ENCODE results near the gene SREK1. TPM values are rescaled to one million over a fixed set of nuclear protein-coding genes. Genes with fewer than 3 reads are reported as not detected.

SREK1 gene
- total RNA-seq, 1 experiment from 2014 or later, result 59.6 TPM

- H3K56ac ChIP-seq (ENCODE audit: insufficient read length, low read depth, low read length), result no peak overlapping the region
- Mint-ChIP-seq H3K27ac (no peak overlapping the region), H3K27me3 (ENCODE audit: low read depth) (no peaks in the 10 kb centered on the region; the same call in 1 of the 2 replicates), H3K9me3 (peaks cover 0 to 3% of the 10 kb centered on the region in 2 experiments; a peak in 1 of 5 replicates), H3K36me3 (ENCODE audit: insufficient read depth in 1 of 3, low read depth in 3 of 3) (no peaks in the 10 kb centered on the region), H3K4me1 (no peaks in the 10 kb centered on the region), H3K4me3 (no peak overlapping the region)
- no peak overlapping the region for H3K9ac ChIP-seq (ENCODE audit: extremely low read depth, insufficient read length, low read length)
- H2AFZ ChIP-seq (ENCODE audit: low read length), result no peak overlapping the region
- H4K8ac ChIP-seq (replicated peaks; ENCODE audit: insufficient read length, low read depth, low read length), result no peak overlapping the region
- DNase-seq, result no peak
- no peak overlapping the region for H2AK5ac ChIP-seq (ENCODE audit: insufficient read length, low read length)
- no peak overlapping the region for H2BK5ac ChIP-seq (ENCODE audit: insufficient read length, low read length)
- H3K18ac ChIP-seq (ENCODE audit: insufficient read length, low read depth, low read length), result no peak overlapping the region
- H4K5ac ChIP-seq (ENCODE audit: insufficient read length, low read depth, low read length), result no peak overlapping the region
- no peak overlapping the region for H2BK20ac ChIP-seq (ENCODE audit: low read depth, low read length, poor library complexity, severe bottlenecking)
- no peak overlapping the region for H3K4ac ChIP-seq (ENCODE audit: low read depth, low read length)
- no peaks in the 10 kb centered on the region for H3K27me3 ChIP-seq (ENCODE audit: insufficient read depth, low read length)
- no peak overlapping the region for H3K4me2 ChIP-seq (ENCODE audit: insufficient read depth, insufficient read length, low read length)
- no peaks in the 10 kb centered on the region for H3K9me3 ChIP-seq (ENCODE audit: control insufficient read depth, low read depth, low read length)
- no peak overlapping the region for H2BK120ac ChIP-seq (ENCODE audit: low read depth, low read length, poor library complexity, severe bottlenecking)
- no peak overlapping the region for H4K91ac ChIP-seq (ENCODE audit: insufficient read length, low read depth, low read length)
- H3K27ac ChIP-seq (ENCODE audit: insufficient read length, low read depth, low read length), result no peak overlapping the region
- no peaks in the 10 kb centered on the region for H3K4me1 ChIP-seq (ENCODE audit: insufficient read depth, low read length)
- no peaks in the 10 kb centered on the region for H3K23me2 ChIP-seq (ENCODE audit: insufficient read length, low read depth, low read length, poor library complexity, severe bottlenecking)
- no peak overlapping the region for H2BK12ac ChIP-seq (ENCODE audit: insufficient read length, low read depth, low read length)
- no peak overlapping the region for H3T11ph ChIP-seq (ENCODE audit: low read length)
- no peaks in the 10 kb centered on the region for H3K79me2 ChIP-seq (ENCODE audit: insufficient read depth, low read length)
- no peak for TF ChIP-seq CTCF (conservative IDR thresholded peaks at IDR 0.05)
- H3K14ac ChIP-seq (ENCODE audit: insufficient read depth, low read length), result no peak overlapping the region
- H3K79me1 ChIP-seq (ENCODE audit: insufficient read depth, low read depth, low read length, poor library complexity, severe bottlenecking), result no peaks in the 10 kb centered on the region
- no CpG with 5 or more reads among the region's 4 CpGs for WGBS (ENCODE audit: extremely low coverage, insufficient read length, low lambda C conversion rate)
- no peak overlapping the region for H3K23ac ChIP-seq (ENCODE audit: insufficient read length, low read depth, low read length)
- H4K20me1 ChIP-seq (ENCODE audit: control insufficient read depth, insufficient read depth, insufficient read length), result no peaks in the 10 kb centered on the region
- no peak overlapping the region for H2BK15ac ChIP-seq (ENCODE audit: low read depth, low read length)
Observed at GRCh38 chr5:66118304-66118703, 25.8 kb upstream of the SREK1 start.
